H1 (cell line): ENCODE measurements around the gene UBE2I. TPM values are rescaled to one million over a fixed set of nuclear protein-coding genes. Genes with fewer than 3 reads are reported as not detected.

Source experiments
- ATF3 ChIP-seq: IDR thresholded peaks from 2 replicates; pipeline ENCODE4 v1.6.1; 2011; ENCODE audit warnings: low read depth, mild to moderate bottlenecking, low read length; ENCODE audit not compliant: insufficient read depth
- KDM5A ChIP-seq: fragments of 200-600 bp; IDR thresholded peaks from 2 replicates; pipeline ENCODE4 v1.7.1; 2012; ENCODE audit warnings: mild to moderate bottlenecking, low read length, inconsistent platforms, mixed read lengths
- TEAD4 ChIP-seq: IDR thresholded peaks from 2 replicates; pipeline ENCODE4 v1.6.1; 2012; ENCODE audit warnings: low read depth, low read length, inconsistent platforms, mixed read lengths
- polyA plus RNA-seq, 7 experiments: library from polyadenylated mRNA; depleted of rRNA in 3 of 7; stranded (reverse) in 5 of 7; unstranded in 2 of 7; fragments of >200 nt in 5 of 7; fragments of 200-250 nt in 2 of 7; gene quantifications; 1 replicate in 5 of 7; 2 replicates in 1 of 7; 4 replicates in 1 of 7; pipeline versions ENCODE4 v1.2.1 to v1.2.3, GENCODE V29; 2011 to 2013; ENCODE audit warnings: missing spikeins in 2 of 7, mixed read lengths in 2 of 7
- total RNA-seq: library from RNA; stranded (reverse); fragmentation: NEBNext Ultra II Directional; extraction: Animal tissue kit (Norgen Biotek cat#: 25700); gene quantifications from 2 replicates; pipeline ENCODE4 v1.2.1, GENCODE V29; 2021

UBE2I gene
- total and polyA plus RNA-seq, 2 of the 8 experiments (the other 6 are each of a cell fraction or from before 2014, with no cell fraction given): 148 to 268 TPM

- TF ChIP-seq ATF3 (no peak), TEAD4 (no peak), KDM5A (no peak)
These were observed 9.6 kb upstream of the UBE2I start (continued) for GRCh38 chr16:1299868-1300203.
